Spleen (tissue), 11 donors: ENCODE results near the gene PHACTR1. TPM values are rescaled to one million over a fixed set of nuclear protein-coding genes. Genes with fewer than 3 reads are reported as not detected.

Experiments
- DNase-seq: peaks from one replicate; pipeline ENCODE4 v3.0.0-alpha.2; 2020
- H3K27ac ChIP-seq, 8 donors: fragments of 200-600 bp; sonication (generic) in 7 of 8; 1 replicate in 4 of 8; 2 replicates in 4 of 8; pipeline versions ENCODE4 v1.5.0 to v1.8.0; 2016 to 2021; ENCODE audit warnings: inconsistent platforms in 4 of 8, mild to moderate bottlenecking in 4 of 8, moderate library complexity in 1 of 8
- H3K27me3 ChIP-seq, 7 donors: fragments of 200-600 bp; sonication (generic) in 6 of 7; replicated peaks in 1 of 7; 1 replicate in 4 of 7; 2 replicates in 3 of 7; pipeline versions ENCODE4 v1.5.0 to v1.8.0; 2016 to 2021; ENCODE audit warnings: inconsistent platforms in 3 of 7, mild to moderate bottlenecking in 1 of 7
- H3K36me3 ChIP-seq, 6 donors: fragments of 200-600 bp; sonication (generic) in 5 of 6; 1 replicate in 4 of 6; 2 replicates in 2 of 6; pipeline versions ENCODE4 v1.5.0 to v1.8.0; 2016 to 2021; ENCODE audit warnings: inconsistent platforms in 2 of 6
- H3K4me1 ChIP-seq, 6 donors: fragments of 200-600 bp; sonication (generic) in 5 of 6; 1 replicate in 3 of 6; 2 replicates in 3 of 6; pipeline versions ENCODE4 v1.5.0 to v1.8.0; 2016 to 2021; ENCODE audit warnings: inconsistent platforms in 3 of 6
- H3K4me3 ChIP-seq, 8 donors: fragments of 200-600 bp; sonication (generic) in 7 of 8; 1 replicate in 4 of 8; 2 replicates in 4 of 8; pipeline versions ENCODE4 v1.5.0 to v1.8.0; 2016 to 2021; ENCODE audit warnings: inconsistent platforms in 4 of 8, mild to moderate bottlenecking in 4 of 8, moderate library complexity in 2 of 8
- H3K9me3 ChIP-seq, 8 donors: fragments of 200-600 bp; sonication (generic) in 7 of 8; 1 replicate in 4 of 8; 2 replicates in 4 of 8; pipeline versions ENCODE4 v1.5.0 to v1.8.0; 2016 to 2021; ENCODE audit warnings: inconsistent platforms in 4 of 8
- CTCF ChIP-seq, 11 experiments: fragments of 200-600 bp in 7 of 11; fragments of 450-650 bp in 4 of 11; sonication (generic) in 4 of 11; IDR thresholded peaks in 8 of 11; conservative IDR thresholded peaks in 3 of 11; 1 replicate in 7 of 11; 2 replicates in 4 of 11; pipeline versions ENCODE4 v1.4.0 to v1.8.0; 2016 to 2021; ENCODE audit warnings: antibody characterized with exemption in 11 of 11, inconsistent platforms in 4 of 11, mild to moderate bottlenecking in 1 of 11
- POLR2A ChIP-seq, 3 donors: fragments of 450-650 bp; IDR thresholded peaks; one replicate each; pipeline ENCODE4 v1.5.1; 2017; ENCODE audit warnings: antibody characterized with exemption in 3 of 3, mild to moderate bottlenecking in 1 of 3
- POLR2AphosphoS5 ChIP-seq, 3 donors: sonication (generic); formaldehyde crosslinking; IDR thresholded peaks; one replicate each; pipeline ENCODE4 v1.5.1; 2017; ENCODE audit warnings: antibody characterized with exemption in 3 of 3
- WGBS, 5 donors: extraction: QIAGEN DNeasy Blood & Tissue Kit in 3 of 5; methylation state at CpG; one replicate each; pipeline versions ENCODE4 v1.1.5 to v1.1.7; 2013 to 2018; 5-methylcytosine and 5-hydroxymethylcytosine counted together
- intact Hi-C: fragments of 100-400 bp; cut with DNase I; formaldehyde crosslinking; loops from one replicate; pipeline ENCODE4 v1.15.0; 2023; ENCODE audit warnings: low total_unique reads
- polyA plus RNA-seq, 3 donors: library from polyadenylated mRNA; stranded (reverse); fragments of 200-250 nt; gene quantifications; one replicate each; pipeline ENCODE4 v1.2.1, GENCODE V29; 2013
- total RNA-seq, 7 donors: library from RNA; depleted of rRNA in 3 of 7; stranded (reverse); fragments of >200 nt in 3 of 7; fragmentation: NEBNext Ultra II Directional in 4 of 7; extraction: Animal tissue kit (Norgen Biotek cat#: 25700) in 4 of 7; gene quantifications; one replicate each; pipeline versions ENCODE4 v1.1.0 to v1.2.1, GENCODE V29; 2016 to 2021
- donor health status: healthy with polysubstance abuse.
- donor health status: DM: no; HTN: no; CAD: no; lungs with moderate emphysema.
- donor health status: DM: no; HTN: no; CAD: no.
- donor health status: Bipolar disorder and iron deficiency.
- donor health status: healthy.
- donor health status: DM: no; HTN: no; CAD: no.
- donor health status: DM: yes; HTN: yes; CAD: no.

Gene PHACTR1
- total and polyA plus RNA-seq, 10 donors, result 8.5 to 45.3 (median 30.8) TPM

- no peaks in the 10 kb centered on the region for H3K36me3 ChIP-seq
- WGBS, 5 donors, result 73 to 90% (median 85%) methylated on average over 10 of the region's 10 CpGs
- no peak overlapping the region for H3K27ac ChIP-seq
- no peaks in the 10 kb centered on the region for H3K9me3 ChIP-seq
- no peaks in the 10 kb centered on the region for H3K4me1 ChIP-seq
- TF ChIP-seq POLR2A (IDR thresholded peaks at IDR 0.05) (no peak), POLR2AphosphoS5 (IDR thresholded peaks at IDR 0.05) (no peak), CTCF (IDR thresholded peaks at IDR 0.05 in 8 of 11, conservative IDR thresholded peaks at IDR 0.05 in 3 of 11) (no peak)
- no peak overlapping the region for H3K4me3 ChIP-seq
- H3K27me3 ChIP-seq, result peaks cover 0 to 6% (median 0%) of the 10 kb centered on the region in 7 donors
- no peak for DNase-seq
- intact Hi-C loops, result no loop called here
Measured at GRCh38 chr6:12845224-12846004, 128.8 kb downstream of the PHACTR1 start.

GRCh38 chr6:12848964-12849808, 132.6 kb downstream of the PHACTR1 start:
- Histone ChIP-seq H3K36me3 (no peaks in the 10 kb centered on the region), H3K4me3 (no peak overlapping the region), H3K4me1 (no peaks in the 10 kb centered on the region), H3K9me3 (no peaks in the 10 kb centered on the region), H3K27ac (no peak overlapping the region), H3K27me3 (peaks cover 0 to 6% (median 0%) of the 10 kb centered on the region in 7 donors)
- WGBS, 5 donors, result 75 to 93% (median 83%) methylated on average over 13 of the region's 13 CpGs
- no peak for DNase-seq
- intact Hi-C loops, result no loop called here
- TF ChIP-seq POLR2A (IDR thresholded peaks at IDR 0.05) (no peak), CTCF (IDR thresholded peaks at IDR 0.05 in 8 of 11, conservative IDR thresholded peaks at IDR 0.05 in 3 of 11) (no peak), POLR2AphosphoS5 (IDR thresholded peaks at IDR 0.05) (no peak)

GRCh38 chr6:12849809-12850198, 133.2 kb downstream of the PHACTR1 start:
- no peaks in the 10 kb centered on the region for H3K36me3 ChIP-seq
- 62 to 95% (median 86%) methylated on average over 1 of the region's 1 CpG for WGBS, 5 donors

More at GRCh38 chr6:12849809-12850198, 133.2 kb downstream of the PHACTR1 start:
- H3K9me3 ChIP-seq, result no peaks in the 10 kb centered on the region
- no peak overlapping the region for H3K27ac ChIP-seq
- no peak for DNase-seq
- H3K27me3 ChIP-seq, result peaks cover 0 to 6% (median 0%) of the 10 kb centered on the region in 7 donors
- intact Hi-C loops, result no loop called here
- H3K4me3 ChIP-seq, result no peak overlapping the region
- TF ChIP-seq POLR2AphosphoS5 (IDR thresholded peaks at IDR 0.05), result no peak
- TF ChIP-seq CTCF (IDR thresholded peaks at IDR 0.05 in 8 of 11, conservative IDR thresholded peaks at IDR 0.05 in 3 of 11), result no peak
- no peak for TF ChIP-seq POLR2A (IDR thresholded peaks at IDR 0.05)
- no peaks in the 10 kb centered on the region for H3K4me1 ChIP-seq
